ENCODE measurements around the gene DUSP15. TPM values are rescaled to one million over a fixed set of nuclear protein-coding genes. Genes with fewer than 3 reads are reported as not detected.

DUSP15 gene
- total and polyA plus RNA-seq, 9 of the 15 experiments (the other 6 are each of a cell fraction or from before 2014, with no cell fraction given) = 0.34 TPM; not detected in 8

Small RNA genes lying within 50 kb of the gene (small RNA-seq; reads per million reads assigned to genes)
- gene RNU1-94P = not detected

Other genes starting within 250 kb of the DUSP15 start
Only the 7 nearest of the 11 such genes appear.
- gene TPX2, start 131.2 kb downstream of the DUSP15 start, total RNA-seq (2014; rRNA removed) = 143 and 153 TPM in 2 replicates
- 133 and 153 TPM in 2 replicates for gene TPX2, start 131.2 kb downstream of the DUSP15 start, total RNA-seq (2014; rRNA removed; fragmentation: Illumina TruSeq; extraction: Trizol)
- gene TPX2, start 131.2 kb downstream of the DUSP15 start, total RNA-seq (2015; rRNA removed; fragmentation: Illumina TruSeq; extraction: Trizol) = 134 TPM in 2 replicates
- gene TPX2, start 131.2 kb downstream of the DUSP15 start, total RNA-seq (2021) = 144 and 171 TPM in 2 replicates
- gene TPX2, start 131.2 kb downstream of the DUSP15 start, polyA plus RNA-seq (2011; rRNA removed) = 89.7 and 108 TPM in 2 replicates
- 212 and 241 TPM in 2 replicates for gene TPX2, start 131.2 kb downstream of the DUSP15 start, polyA plus RNA-seq (2014; fragmentation: Illumina TruSeq; extraction: Trizol)
- 10 to 100 TPM; 48.0 to 57.8 TPM for gene TPX2, start 131.2 kb downstream of the DUSP15 start, polyA plus RNA-seq (2014; fragmentation: Nextera tagmentation; extraction: Ambion mirVana)
- 101 and 112 TPM in 2 replicates for gene TPX2, start 131.2 kb downstream of the DUSP15 start, polyA plus RNA-seq (2014; rRNA removed)
- gene MYLK2, start 51.2 kb downstream of the DUSP15 start, total RNA-seq (2014; rRNA removed) = 0.33 and 0.45 TPM in 2 replicates
- 0.07 and 0.10 TPM in 2 replicates for gene MYLK2, start 51.2 kb downstream of the DUSP15 start, total RNA-seq (2014; rRNA removed; fragmentation: Illumina TruSeq; extraction: Trizol)
- gene MYLK2, start 51.2 kb downstream of the DUSP15 start, total RNA-seq (2015; rRNA removed; fragmentation: Illumina TruSeq; extraction: Trizol) = 0.18 and 0.30 TPM in 2 replicates
- gene MYLK2, start 51.2 kb downstream of the DUSP15 start, total RNA-seq (2021) = 0.25 and 0.53 TPM in 2 replicates
- 0.15 and 0.22 TPM in 2 replicates for gene MYLK2, start 51.2 kb downstream of the DUSP15 start, polyA plus RNA-seq (2011; rRNA removed)
- 0.12 and 0.26 TPM in 2 replicates for gene MYLK2, start 51.2 kb downstream of the DUSP15 start, polyA plus RNA-seq (2014; fragmentation: Illumina TruSeq; extraction: Trizol)
- not detected for gene MYLK2, start 51.2 kb downstream of the DUSP15 start, polyA plus RNA-seq (2014; fragmentation: Nextera tagmentation; extraction: Ambion mirVana)
- gene MYLK2, start 51.2 kb downstream of the DUSP15 start, polyA plus RNA-seq (2014; rRNA removed) = 0.28 and 0.41 TPM in 2 replicates
- gene FOXS1, start 24.9 kb downstream of the DUSP15 start, total RNA-seq (2014; rRNA removed) = not detected in 2 replicates
- gene FOXS1, start 24.9 kb downstream of the DUSP15 start, total RNA-seq (2014; rRNA removed; fragmentation: Illumina TruSeq; extraction: Trizol) = not detected in 2 replicates
- gene FOXS1, start 24.9 kb downstream of the DUSP15 start, total RNA-seq (2015; rRNA removed; fragmentation: Illumina TruSeq; extraction: Trizol) = not detected in 2 replicates
- not detected in 2 replicates for gene FOXS1, start 24.9 kb downstream of the DUSP15 start, total RNA-seq (2021)
- gene FOXS1, start 24.9 kb downstream of the DUSP15 start, polyA plus RNA-seq (2011; rRNA removed) = not detected in 2 replicates
- not detected in 2 replicates for gene FOXS1, start 24.9 kb downstream of the DUSP15 start, polyA plus RNA-seq (2014; fragmentation: Illumina TruSeq; extraction: Trizol)
- not detected for gene FOXS1, start 24.9 kb downstream of the DUSP15 start, polyA plus RNA-seq (2014; fragmentation: Nextera tagmentation; extraction: Ambion mirVana)
- not detected in 2 replicates for gene FOXS1, start 24.9 kb downstream of the DUSP15 start, polyA plus RNA-seq (2014; rRNA removed)
- not detected in 2 replicates for gene TTLL9, start 107 bp upstream of the DUSP15 start, total RNA-seq (2014; rRNA removed)
- not detected in 2 replicates for gene TTLL9, start 107 bp upstream of the DUSP15 start, total RNA-seq (2014; rRNA removed; fragmentation: Illumina TruSeq; extraction: Trizol)
- gene TTLL9, start 107 bp upstream of the DUSP15 start, total RNA-seq (2015; rRNA removed; fragmentation: Illumina TruSeq; extraction: Trizol) = not detected in 2 replicates
- gene TTLL9, start 107 bp upstream of the DUSP15 start, total RNA-seq (2021) = not detected in 2 replicates
- gene TTLL9, start 107 bp upstream of the DUSP15 start, polyA plus RNA-seq (2011; rRNA removed) = not detected in 2 replicates
- gene TTLL9, start 107 bp upstream of the DUSP15 start, polyA plus RNA-seq (2014; fragmentation: Illumina TruSeq; extraction: Trizol) = not detected in 2 replicates
- under 1 TPM in 1 of 2 experiments, not detected in 1; 0.06 TPM for gene TTLL9, start 107 bp upstream of the DUSP15 start, polyA plus RNA-seq (2014; fragmentation: Nextera tagmentation; extraction: Ambion mirVana)
- 0.07 TPM in 1 of 2 replicates, not detected in the other for gene TTLL9, start 107 bp upstream of the DUSP15 start, polyA plus RNA-seq (2014; rRNA removed)
- gene PDRG1, start 81.5 kb upstream of the DUSP15 start, total RNA-seq (2014; rRNA removed) = 19.9 and 22.2 TPM in 2 replicates
- gene PDRG1, start 81.5 kb upstream of the DUSP15 start, total RNA-seq (2014; rRNA removed; fragmentation: Illumina TruSeq; extraction: Trizol) = 11.6 and 12.6 TPM in 2 replicates
- gene PDRG1, start 81.5 kb upstream of the DUSP15 start, total RNA-seq (2015; rRNA removed; fragmentation: Illumina TruSeq; extraction: Trizol) = 13.4 and 14.1 TPM in 2 replicates
- 25.2 and 26.1 TPM in 2 replicates for gene PDRG1, start 81.5 kb upstream of the DUSP15 start, total RNA-seq (2021)
- 24.8 and 27.8 TPM in 2 replicates for gene PDRG1, start 81.5 kb upstream of the DUSP15 start, polyA plus RNA-seq (2011; rRNA removed)
- 23.4 and 24.6 TPM in 2 replicates for gene PDRG1, start 81.5 kb upstream of the DUSP15 start, polyA plus RNA-seq (2014; fragmentation: Illumina TruSeq; extraction: Trizol)
- gene PDRG1, start 81.5 kb upstream of the DUSP15 start, polyA plus RNA-seq (2014; fragmentation: Nextera tagmentation; extraction: Ambion mirVana) = 10 to 100 TPM; 38.5 to 58.6 TPM
- gene PDRG1, start 81.5 kb upstream of the DUSP15 start, polyA plus RNA-seq (2014; rRNA removed) = 31.6 and 32.2 TPM in 2 replicates
- not detected in 2 replicates for gene XKR7, start 97.6 kb upstream of the DUSP15 start, total RNA-seq (2014; rRNA removed)
- gene XKR7, start 97.6 kb upstream of the DUSP15 start, total RNA-seq (2014; rRNA removed; fragmentation: Illumina TruSeq; extraction: Trizol) = not detected in 2 replicates
- gene XKR7, start 97.6 kb upstream of the DUSP15 start, total RNA-seq (2015; rRNA removed; fragmentation: Illumina TruSeq; extraction: Trizol) = not detected in 2 replicates
- gene XKR7, start 97.6 kb upstream of the DUSP15 start, total RNA-seq (2021) = 0.02 TPM in 1 of 2 replicates, not detected in the other
- gene XKR7, start 97.6 kb upstream of the DUSP15 start, polyA plus RNA-seq (2011; rRNA removed) = not detected in 2 replicates
- gene XKR7, start 97.6 kb upstream of the DUSP15 start, polyA plus RNA-seq (2014; fragmentation: Illumina TruSeq; extraction: Trizol) = not detected in 2 replicates
- gene XKR7, start 97.6 kb upstream of the DUSP15 start, polyA plus RNA-seq (2014; fragmentation: Nextera tagmentation; extraction: Ambion mirVana) = not detected
- gene XKR7, start 97.6 kb upstream of the DUSP15 start, polyA plus RNA-seq (2014; rRNA removed) = not detected in 2 replicates
- not detected in 2 replicates for gene CCM2L, start 139.9 kb upstream of the DUSP15 start, total RNA-seq (2014; rRNA removed)
- not detected in 2 replicates for gene CCM2L, start 139.9 kb upstream of the DUSP15 start, total RNA-seq (2014; rRNA removed; fragmentation: Illumina TruSeq; extraction: Trizol)
- gene CCM2L, start 139.9 kb upstream of the DUSP15 start, total RNA-seq (2015; rRNA removed; fragmentation: Illumina TruSeq; extraction: Trizol) = not detected in 2 replicates
- not detected in 2 replicates for gene CCM2L, start 139.9 kb upstream of the DUSP15 start, total RNA-seq (2021)
- 0.04 TPM in 1 of 2 replicates, not detected in the other for gene CCM2L, start 139.9 kb upstream of the DUSP15 start, polyA plus RNA-seq (2011; rRNA removed)
- not detected in 2 replicates for gene CCM2L, start 139.9 kb upstream of the DUSP15 start, polyA plus RNA-seq (2014; fragmentation: Illumina TruSeq; extraction: Trizol)
- gene CCM2L, start 139.9 kb upstream of the DUSP15 start, polyA plus RNA-seq (2014; fragmentation: Nextera tagmentation; extraction: Ambion mirVana) = not detected
- gene CCM2L, start 139.9 kb upstream of the DUSP15 start, polyA plus RNA-seq (2014; rRNA removed) = not detected in 2 replicates